ENCODE results near the gene TCEAL2. TPM values are rescaled to one million over a fixed set of nuclear protein-coding genes. Genes with fewer than 3 reads are reported as not detected.
"Not testable (repeated sequence)": the region's sequence is repeated elsewhere in the genome, so short reads cannot be mapped to it uniquely, and the experiment has no call there.

The TCEAL2 gene
- total RNA-seq, 1 experiment from 2014 or later: 12.6 TPM

DNA sequence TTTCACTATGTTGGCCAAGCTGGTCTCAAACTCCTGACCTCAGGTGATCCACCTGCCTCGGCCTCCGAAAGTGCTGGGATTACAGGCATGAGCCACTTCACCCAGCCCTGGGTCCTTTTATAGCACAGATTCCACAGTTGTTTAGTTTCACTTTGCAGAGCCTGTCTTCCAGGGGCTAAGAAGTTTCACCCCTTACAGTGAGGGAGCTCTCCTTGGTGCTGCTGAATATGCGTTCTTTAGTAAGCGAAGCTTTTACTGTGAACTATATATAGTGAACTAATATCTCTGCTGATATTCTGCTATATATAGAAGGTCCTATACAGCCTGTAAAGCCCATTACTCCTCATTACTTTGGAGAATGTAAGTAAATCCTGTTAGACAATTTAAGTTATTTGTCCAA lies 12.6 kb downstream of the TCEAL2 start:
- no peak overlapping the region for H3K4ac ChIP-seq (ENCODE audit: low read depth, low read length)
- Mint-ChIP-seq H3K4me1 (no peaks in the 10 kb centered on the region), H3K4me3 (no peak overlapping the region), H3K27ac (no peak overlapping the region), H3K9me3 (peaks cover 45 to 71% of the 10 kb centered on the region in 2 experiments), H3K27me3 (ENCODE audit: low read depth) (peaks cover 3% of the 10 kb centered on the region), H3K36me3 (ENCODE audit: insufficient read depth in 1 of 3, low read depth in 3 of 3) (peaks cover 0 to 3% (median 2%) of the 10 kb centered on the region in 3 experiments; a peak in 3 of 7 replicates)
- WGBS (ENCODE audit: extremely low coverage, insufficient read length, low lambda C conversion rate): no CpG with 5 or more reads among the region's 4 CpGs
- no peak overlapping the region for H2BK120ac ChIP-seq (ENCODE audit: low read depth, low read length, poor library complexity, severe bottlenecking)
- H4K8ac ChIP-seq (replicated peaks; ENCODE audit: insufficient read length, low read depth, low read length): no peak overlapping the region
- H3K79me1 ChIP-seq (ENCODE audit: insufficient read depth, low read depth, low read length, poor library complexity, severe bottlenecking): no peaks in the 10 kb centered on the region
- no peaks in the 10 kb centered on the region for H3K4me1 ChIP-seq (ENCODE audit: insufficient read depth, low read length)
- no peak overlapping the region for H3K14ac ChIP-seq (ENCODE audit: insufficient read depth, low read length)
- no peak overlapping the region for H3K9ac ChIP-seq (ENCODE audit: extremely low read depth, insufficient read length, low read length)
- DNase-seq: no peak
- no peak overlapping the region for H3K4me2 ChIP-seq (ENCODE audit: insufficient read depth, insufficient read length, low read length)
- no peak overlapping the region for H2AFZ ChIP-seq (ENCODE audit: low read length)
- no peaks in the 10 kb centered on the region for H3K27me3 ChIP-seq (ENCODE audit: insufficient read depth, low read length)
- H4K20me1 ChIP-seq (ENCODE audit: control insufficient read depth, insufficient read depth, insufficient read length): no peaks in the 10 kb centered on the region
- no peak overlapping the region for H3T11ph ChIP-seq (ENCODE audit: low read length)
- no peaks in the 10 kb centered on the region for H3K79me2 ChIP-seq (ENCODE audit: insufficient read depth, low read length)
- H3K9me3 ChIP-seq (ENCODE audit: control insufficient read depth, low read depth, low read length): peaks cover 19% of the 10 kb centered on the region
- no peak overlapping the region for H4K5ac ChIP-seq (ENCODE audit: insufficient read length, low read depth, low read length)
- no peak overlapping the region for H3K18ac ChIP-seq (ENCODE audit: insufficient read length, low read depth, low read length)
- H3K23me2 ChIP-seq (ENCODE audit: insufficient read length, low read depth, low read length, poor library complexity, severe bottlenecking): no peaks in the 10 kb centered on the region
- H3K56ac ChIP-seq (ENCODE audit: insufficient read length, low read depth, low read length): no peak overlapping the region
- no peak overlapping the region for H3K23ac ChIP-seq (ENCODE audit: insufficient read length, low read depth, low read length)
- H4K91ac ChIP-seq (ENCODE audit: insufficient read length, low read depth, low read length): no peak overlapping the region
- H2BK20ac ChIP-seq (ENCODE audit: low read depth, low read length, poor library complexity, severe bottlenecking): no peak overlapping the region
- no peak overlapping the region for H3K27ac ChIP-seq (ENCODE audit: insufficient read length, low read depth, low read length)
- no peak overlapping the region for H2AK5ac ChIP-seq (ENCODE audit: insufficient read length, low read length)
- no peak overlapping the region for H2BK5ac ChIP-seq (ENCODE audit: insufficient read length, low read length)
- H2BK15ac ChIP-seq (ENCODE audit: low read depth, low read length): no peak overlapping the region
- no peak overlapping the region for H2BK12ac ChIP-seq (ENCODE audit: insufficient read length, low read depth, low read length)
- TF ChIP-seq, protein P1, sequence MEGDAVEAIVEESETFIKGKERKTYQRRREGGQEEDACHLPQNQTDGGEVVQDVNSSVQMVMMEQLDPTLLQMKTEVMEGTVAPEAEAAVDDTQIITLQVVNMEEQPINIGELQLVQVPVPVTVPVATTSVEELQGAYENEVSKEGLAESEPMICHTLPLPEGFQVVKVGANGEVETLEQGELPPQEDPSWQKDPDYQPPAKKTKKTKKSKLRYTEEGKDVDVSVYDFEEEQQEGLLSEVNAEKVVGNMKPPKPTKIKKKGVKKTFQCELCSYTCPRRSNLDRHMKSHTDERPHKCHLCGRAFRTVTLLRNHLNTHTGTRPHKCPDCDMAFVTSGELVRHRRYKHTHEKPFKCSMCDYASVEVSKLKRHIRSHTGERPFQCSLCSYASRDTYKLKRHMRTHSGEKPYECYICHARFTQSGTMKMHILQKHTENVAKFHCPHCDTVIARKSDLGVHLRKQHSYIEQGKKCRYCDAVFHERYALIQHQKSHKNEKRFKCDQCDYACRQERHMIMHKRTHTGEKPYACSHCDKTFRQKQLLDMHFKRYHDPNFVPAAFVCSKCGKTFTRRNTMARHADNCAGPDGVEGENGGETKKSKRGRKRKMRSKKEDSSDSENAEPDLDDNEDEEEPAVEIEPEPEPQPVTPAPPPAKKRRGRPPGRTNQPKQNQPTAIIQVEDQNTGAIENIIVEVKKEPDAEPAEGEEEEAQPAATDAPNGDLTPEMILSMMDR (conservative IDR thresholded peaks at IDR 0.05): no peak

GRCh38 chrX:102140876-102141275 lies 15.4 kb downstream of the TCEAL2 start:
- not testable (repeated sequence) for H4K20me1 ChIP-seq (ENCODE audit: control insufficient read depth, insufficient read depth, insufficient read length); H3K4me1 ChIP-seq (ENCODE audit: insufficient read depth, low read length); H4K5ac ChIP-seq (ENCODE audit: insufficient read length, low read depth, low read length); H3K27ac ChIP-seq (ENCODE audit: insufficient read length, low read depth, low read length); DNase-seq; H3K4me3 Mint-ChIP-seq; H3K79me2 ChIP-seq (ENCODE audit: insufficient read depth, low read length); H2AK5ac ChIP-seq (ENCODE audit: insufficient read length, low read length); H2BK120ac ChIP-seq (ENCODE audit: low read depth, low read length, poor library complexity, severe bottlenecking); H4K91ac ChIP-seq (ENCODE audit: insufficient read length, low read depth, low read length); H3K27me3 ChIP-seq (ENCODE audit: insufficient read depth, low read length); H3K56ac ChIP-seq (ENCODE audit: insufficient read length, low read depth, low read length); H3K4ac ChIP-seq (ENCODE audit: low read depth, low read length); H3K9ac ChIP-seq (ENCODE audit: extremely low read depth, insufficient read length, low read length); H3K18ac ChIP-seq (ENCODE audit: insufficient read length, low read depth, low read length); H3T11ph ChIP-seq (ENCODE audit: low read length); H2BK15ac ChIP-seq (ENCODE audit: low read depth, low read length); H3K27ac Mint-ChIP-seq; H3K4me1 Mint-ChIP-seq; H3K79me1 ChIP-seq (ENCODE audit: insufficient read depth, low read depth, low read length, poor library complexity, severe bottlenecking); H3K27me3 Mint-ChIP-seq (ENCODE audit: low read depth); H3K23ac ChIP-seq (ENCODE audit: insufficient read length, low read depth, low read length); H4K8ac ChIP-seq (replicated peaks; ENCODE audit: insufficient read length, low read depth, low read length); H2BK20ac ChIP-seq (ENCODE audit: low read depth, low read length, poor library complexity, severe bottlenecking); H3K14ac ChIP-seq (ENCODE audit: insufficient read depth, low read length); H2AFZ ChIP-seq (ENCODE audit: low read length); H3K36me3 Mint-ChIP-seq (ENCODE audit: insufficient read depth in 1 of 3, low read depth in 3 of 3); H2BK12ac ChIP-seq (ENCODE audit: insufficient read length, low read depth, low read length); H3K23me2 ChIP-seq (ENCODE audit: insufficient read length, low read depth, low read length, poor library complexity, severe bottlenecking); H2BK5ac ChIP-seq (ENCODE audit: insufficient read length, low read length); H3K4me2 ChIP-seq (ENCODE audit: insufficient read depth, insufficient read length, low read length)
- peaks cover 19% of the 10 kb centered on the region for H3K9me3 ChIP-seq (ENCODE audit: control insufficient read depth, low read depth, low read length)
- WGBS (ENCODE audit: extremely low coverage, insufficient read length, low lambda C conversion rate): no CpG with 5 or more reads among the region's 16 CpGs
- peaks cover 43 to 72% of the 10 kb centered on the region in 2 experiments for H3K9me3 Mint-ChIP-seq
